Measurements from ENCODE around the gene ROMO1.

GRCh38 chr20:35742741-35743523, 43.7 kb downstream of the ROMO1 start:
- TF ChIP-seq CTCF (IDR thresholded peaks at IDR 0.05): no peak
- no peak for TF ChIP-seq POLR2A (IDR thresholded peaks at IDR 0.05)
- no peak for TF ChIP-seq POLR2AphosphoS5 (IDR thresholded peaks at IDR 0.05)

Measured in prostate gland (tissue), 2 donors.